ENCODE measurements around the gene BAIAP2L1.

BAIAP2L1 gene

GRCh38 chr7:98376711-98377110, 24.2 kb downstream of the BAIAP2L1 start:
- WGBS, 2 experiments: 84 to 85% methylated on average over 4 to 5 of the region's 6 CpGs
- no peak overlapping the region for H3K27ac ChIP-seq (ENCODE audit: insufficient read depth, low read depth, low read length, poor library complexity, severe bottlenecking)

GRCh38 chr7:98375664-98376063, 25.2 kb downstream of the BAIAP2L1 start:
- WGBS, 2 experiments: 95 to 98% methylated on average over 5 to 7 of the region's 7 CpGs
- Histone ChIP-seq H3K9me3 (ENCODE audit: control insufficient read depth, low read length) (no peaks in the 10 kb centered on the region), H3K27ac (ENCODE audit: insufficient read depth, low read depth, low read length, poor library complexity, severe bottlenecking) (no peak overlapping the region), H3K36me3 (ENCODE audit: control insufficient read depth, insufficient read depth, low read length) (no peaks in the 10 kb centered on the region), H3K27me3 (ENCODE audit: control insufficient read depth, insufficient read depth, low read length, poor library complexity, severe bottlenecking) (no peaks in the 10 kb centered on the region), H3K4me1 (ENCODE audit: control insufficient read depth, insufficient read depth, low read length) (no peaks in the 10 kb centered on the region), H3K4me3 (ENCODE audit: insufficient read depth, low read depth, low read length) (no peak overlapping the region)

More at GRCh38 chr7:98376711-98377110, 24.2 kb downstream of the BAIAP2L1 start:
- Histone ChIP-seq H3K9me3 (ENCODE audit: control insufficient read depth, low read length) (no peaks in the 10 kb centered on the region), H3K27me3 (ENCODE audit: control insufficient read depth, insufficient read depth, low read length, poor library complexity, severe bottlenecking) (no peaks in the 10 kb centered on the region), H3K4me3 (ENCODE audit: insufficient read depth, low read depth, low read length) (no peak overlapping the region), H3K4me1 (ENCODE audit: control insufficient read depth, insufficient read depth, low read length) (no peaks in the 10 kb centered on the region), H3K36me3 (ENCODE audit: control insufficient read depth, insufficient read depth, low read length) (no peaks in the 10 kb centered on the region)

GRCh38 chr7:98374285-98374680, 26.6 kb downstream of the BAIAP2L1 start:
- no peaks in the 10 kb centered on the region for H3K9me3 ChIP-seq (ENCODE audit: control insufficient read depth, low read length)
- no peaks in the 10 kb centered on the region for H3K36me3 ChIP-seq (ENCODE audit: control insufficient read depth, insufficient read depth, low read length)
- no peaks in the 10 kb centered on the region for H3K4me1 ChIP-seq (ENCODE audit: control insufficient read depth, insufficient read depth, low read length)
- no peak overlapping the region for H3K4me3 ChIP-seq (ENCODE audit: insufficient read depth, low read depth, low read length)
- 95 to 98% methylated on average over 3 of the region's 3 CpGs for WGBS, 2 experiments
- H3K27me3 ChIP-seq (ENCODE audit: control insufficient read depth, insufficient read depth, low read length, poor library complexity, severe bottlenecking): no peaks in the 10 kb centered on the region
- H3K27ac ChIP-seq (ENCODE audit: insufficient read depth, low read depth, low read length, poor library complexity, severe bottlenecking): no peak overlapping the region

GRCh38 chr7:98372993-98373392, 27.9 kb downstream of the BAIAP2L1 start:
- Histone ChIP-seq H3K27me3 (ENCODE audit: control insufficient read depth, insufficient read depth, low read length, poor library complexity, severe bottlenecking) (no peaks in the 10 kb centered on the region), H3K4me3 (ENCODE audit: insufficient read depth, low read depth, low read length) (no peak overlapping the region), H3K36me3 (ENCODE audit: control insufficient read depth, insufficient read depth, low read length) (no peaks in the 10 kb centered on the region), H3K27ac (ENCODE audit: insufficient read depth, low read depth, low read length, poor library complexity, severe bottlenecking) (no peak overlapping the region), H3K4me1 (ENCODE audit: control insufficient read depth, insufficient read depth, low read length) (no peaks in the 10 kb centered on the region), H3K9me3 (ENCODE audit: control insufficient read depth, low read length) (no peaks in the 10 kb centered on the region)
- 94 to 100% methylated on average over 3 of the region's 3 CpGs for WGBS, 2 experiments

GRCh38 chr7:98369726-98370125, 31.2 kb downstream of the BAIAP2L1 start:
- no peaks in the 10 kb centered on the region for H3K27me3 ChIP-seq (ENCODE audit: control insufficient read depth, insufficient read depth, low read length, poor library complexity, severe bottlenecking)
- no peak overlapping the region for H3K27ac ChIP-seq (ENCODE audit: insufficient read depth, low read depth, low read length, poor library complexity, severe bottlenecking)
- H3K36me3 ChIP-seq (ENCODE audit: control insufficient read depth, insufficient read depth, low read length): no peaks in the 10 kb centered on the region
- H3K4me1 ChIP-seq (ENCODE audit: control insufficient read depth, insufficient read depth, low read length): no peaks in the 10 kb centered on the region
- no peaks in the 10 kb centered on the region for H3K9me3 ChIP-seq (ENCODE audit: control insufficient read depth, low read length)
- 94 to 96% methylated on average over 7 of the region's 7 CpGs for WGBS, 2 experiments
- no peak overlapping the region for H3K4me3 ChIP-seq (ENCODE audit: insufficient read depth, low read depth, low read length)

GRCh38 chr7:98368716-98369115, 32.2 kb downstream of the BAIAP2L1 start:
- 95 to 96% methylated on average over 8 of the region's 8 CpGs for WGBS, 2 experiments
- no peak overlapping the region for H3K27ac ChIP-seq (ENCODE audit: insufficient read depth, low read depth, low read length, poor library complexity, severe bottlenecking)
- H3K4me1 ChIP-seq (ENCODE audit: control insufficient read depth, insufficient read depth, low read length): no peaks in the 10 kb centered on the region
- H3K27me3 ChIP-seq (ENCODE audit: control insufficient read depth, insufficient read depth, low read length, poor library complexity, severe bottlenecking): no peaks in the 10 kb centered on the region
- H3K36me3 ChIP-seq (ENCODE audit: control insufficient read depth, insufficient read depth, low read length): no peaks in the 10 kb centered on the region
- no peaks in the 10 kb centered on the region for H3K9me3 ChIP-seq (ENCODE audit: control insufficient read depth, low read length)
- H3K4me3 ChIP-seq (ENCODE audit: insufficient read depth, low read depth, low read length): no peak overlapping the region

GRCh38 chr7:98366562-98366938, 34.3 kb downstream of the BAIAP2L1 start:
- no peaks in the 10 kb centered on the region for H3K36me3 ChIP-seq (ENCODE audit: control insufficient read depth, insufficient read depth, low read length)
- 93% methylated on average over 6 of the region's 6 CpGs for WGBS, 2 experiments

GRCh38 chr7:98365863-98366561, 34.9 kb downstream of the BAIAP2L1 start:
- Histone ChIP-seq H3K4me3 (ENCODE audit: insufficient read depth, low read depth, low read length) (no peak overlapping the region), H3K4me1 (ENCODE audit: control insufficient read depth, insufficient read depth, low read length) (no peaks in the 10 kb centered on the region), H3K27me3 (ENCODE audit: control insufficient read depth, insufficient read depth, low read length, poor library complexity, severe bottlenecking) (no peaks in the 10 kb centered on the region), H3K27ac (ENCODE audit: insufficient read depth, low read depth, low read length, poor library complexity, severe bottlenecking) (no peak overlapping the region), H3K36me3 (ENCODE audit: control insufficient read depth, insufficient read depth, low read length) (no peaks in the 10 kb centered on the region), H3K9me3 (ENCODE audit: control insufficient read depth, low read length) (no peaks in the 10 kb centered on the region)
- WGBS, 2 experiments: 94 to 96% methylated on average over 11 of the region's 11 CpGs

More at GRCh38 chr7:98366562-98366938, 34.3 kb downstream of the BAIAP2L1 start:
- Histone ChIP-seq H3K4me3 (ENCODE audit: insufficient read depth, low read depth, low read length) (no peak overlapping the region), H3K27ac (ENCODE audit: insufficient read depth, low read depth, low read length, poor library complexity, severe bottlenecking) (no peak overlapping the region), H3K27me3 (ENCODE audit: control insufficient read depth, insufficient read depth, low read length, poor library complexity, severe bottlenecking) (no peaks in the 10 kb centered on the region), H3K9me3 (ENCODE audit: control insufficient read depth, low read length) (no peaks in the 10 kb centered on the region), H3K4me1 (ENCODE audit: control insufficient read depth, insufficient read depth, low read length) (no peaks in the 10 kb centered on the region)

- 94 to 95% methylated on average over 8 of the region's 8 CpGs for WGBS, 2 experiments
These were observed 36.7 kb downstream of the BAIAP2L1 start for GRCh38 chr7:98364220-98364619.

GRCh38 chr7:98362517-98362916, 38.4 kb downstream of the BAIAP2L1 start:
- no peaks in the 10 kb centered on the region for H3K27me3 ChIP-seq (ENCODE audit: control insufficient read depth, insufficient read depth, low read length, poor library complexity, severe bottlenecking)
- no peaks in the 10 kb centered on the region for H3K36me3 ChIP-seq (ENCODE audit: control insufficient read depth, insufficient read depth, low read length)
- H3K27ac ChIP-seq (ENCODE audit: insufficient read depth, low read depth, low read length, poor library complexity, severe bottlenecking): no peak overlapping the region
- no peak overlapping the region for H3K4me3 ChIP-seq (ENCODE audit: insufficient read depth, low read depth, low read length)
- WGBS, 2 experiments: 73 to 93% methylated on average over 3 to 4 of the region's 4 CpGs
- H3K9me3 ChIP-seq (ENCODE audit: control insufficient read depth, low read length): no peaks in the 10 kb centered on the region
- H3K4me1 ChIP-seq (ENCODE audit: control insufficient read depth, insufficient read depth, low read length): no peaks in the 10 kb centered on the region

More at GRCh38 chr7:98364220-98364619, 36.7 kb downstream of the BAIAP2L1 start:
- no peaks in the 10 kb centered on the region for H3K36me3 ChIP-seq (ENCODE audit: control insufficient read depth, insufficient read depth, low read length)
- H3K4me3 ChIP-seq (ENCODE audit: insufficient read depth, low read depth, low read length): no peak overlapping the region
- no peak overlapping the region for H3K27ac ChIP-seq (ENCODE audit: insufficient read depth, low read depth, low read length, poor library complexity, severe bottlenecking)
- H3K4me1 ChIP-seq (ENCODE audit: control insufficient read depth, insufficient read depth, low read length): no peaks in the 10 kb centered on the region
- no peaks in the 10 kb centered on the region for H3K9me3 ChIP-seq (ENCODE audit: control insufficient read depth, low read length)
- no peaks in the 10 kb centered on the region for H3K27me3 ChIP-seq (ENCODE audit: control insufficient read depth, insufficient read depth, low read length, poor library complexity, severe bottlenecking)
